NOMO-1 treated with DMSO at 0.1 percent for 48 hours (cell line): ENCODE data around the gene ARHGAP12.
"Not testable (repeated sequence)": the region's sequence is repeated elsewhere in the genome, so short reads cannot be mapped to it uniquely, and the experiment has no call there.

ENCODE experiments used
- DNase-seq: peaks from one replicate; lab custom pipeline; 2025; ENCODE audit not compliant: unreplicated experiment; lab: John Stamatoyannopoulos, UW

The ARHGAP12 gene

DNA sequence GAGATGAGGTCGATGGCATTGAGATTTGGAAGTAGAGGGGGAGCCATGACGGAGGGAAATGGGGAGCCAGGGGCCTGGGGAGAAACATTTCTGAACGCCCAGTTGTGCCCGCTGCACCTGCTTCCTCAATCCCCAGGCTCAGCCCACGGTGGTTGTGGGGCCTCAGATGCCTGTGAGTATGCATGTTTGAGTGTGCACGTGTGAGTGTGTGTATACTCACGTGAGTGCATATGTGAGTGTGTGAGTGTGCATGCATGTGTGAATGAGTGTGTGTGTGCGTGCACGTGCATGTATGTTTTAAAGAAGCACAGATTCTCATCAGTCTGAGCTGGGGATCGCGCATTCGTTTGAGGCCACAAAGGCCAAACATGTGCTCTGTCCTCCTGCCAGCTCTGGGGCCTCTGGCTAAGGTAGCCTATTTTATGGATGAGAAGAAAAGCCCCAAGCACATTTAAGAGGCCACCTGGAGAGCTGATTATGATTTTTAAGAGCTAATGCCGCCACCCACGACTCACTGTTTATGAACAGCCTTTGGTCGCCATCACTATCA, 154.8 kb downstream of the ARHGAP12 start:
- DNase-seq = no peak

GRCh38 chr10:31771331-31771831, 157.2 kb downstream of the ARHGAP12 start:
- no peak for DNase-seq

DNA sequence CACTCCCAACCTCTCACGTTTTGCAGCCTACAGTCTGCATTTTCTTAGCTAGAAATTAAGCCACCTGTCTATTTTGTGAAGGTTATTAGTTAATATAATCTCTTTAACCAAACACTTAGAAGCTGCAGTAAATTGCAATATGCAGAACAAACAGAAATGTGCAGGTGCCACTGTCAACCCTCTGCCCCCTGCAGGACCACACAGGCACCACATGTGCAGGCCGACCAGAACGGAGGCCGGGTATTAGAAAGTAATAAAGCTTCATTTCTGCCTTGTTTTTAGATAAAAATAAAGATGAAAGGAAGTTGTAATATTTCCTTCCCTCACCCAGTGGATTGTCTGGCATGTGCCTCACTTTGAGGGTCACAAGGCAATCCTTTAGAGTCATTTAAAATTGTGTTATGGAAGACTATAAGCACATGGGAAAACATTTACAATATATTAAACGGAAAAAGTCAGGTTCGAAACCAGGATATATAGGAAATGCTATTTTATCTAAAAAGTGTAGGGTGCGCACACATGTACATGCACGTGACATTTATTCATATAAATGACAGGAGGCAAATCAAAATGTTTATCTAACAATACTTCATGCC, 158.2 kb downstream of the ARHGAP12 start:
- peak; percentile 31 for DNase-seq

DNA sequence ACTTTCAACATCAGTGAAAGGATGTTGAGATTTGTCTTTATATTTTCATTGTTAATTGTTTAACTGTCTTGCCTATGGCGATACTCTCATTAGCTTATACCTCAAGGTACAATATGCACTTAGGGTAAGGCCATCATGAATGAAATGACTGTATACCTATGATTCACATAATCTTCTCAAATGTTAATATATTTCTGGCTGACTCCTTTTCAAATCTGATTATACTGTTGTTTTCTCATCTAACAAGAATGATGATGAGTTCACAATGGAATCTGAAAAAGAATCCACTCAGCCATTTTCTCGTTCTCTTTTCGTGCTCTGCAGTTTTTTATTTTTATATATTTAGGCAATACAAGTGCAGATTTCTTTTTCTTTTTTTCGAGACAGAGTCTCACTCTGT, 159.1 kb downstream of the ARHGAP12 start:
- no peak for DNase-seq

GRCh38 chr10:31768935-31769334, 159.7 kb downstream of the ARHGAP12 start:
- not testable (repeated sequence) for DNase-seq

- no peak for DNase-seq
Observed at GRCh38 chr10:31768467-31768866, 160.2 kb downstream of the ARHGAP12 start.

GRCh38 chr10:31765541-31765940, 163.1 kb downstream of the ARHGAP12 start:
- DNase-seq = no peak

DNA sequence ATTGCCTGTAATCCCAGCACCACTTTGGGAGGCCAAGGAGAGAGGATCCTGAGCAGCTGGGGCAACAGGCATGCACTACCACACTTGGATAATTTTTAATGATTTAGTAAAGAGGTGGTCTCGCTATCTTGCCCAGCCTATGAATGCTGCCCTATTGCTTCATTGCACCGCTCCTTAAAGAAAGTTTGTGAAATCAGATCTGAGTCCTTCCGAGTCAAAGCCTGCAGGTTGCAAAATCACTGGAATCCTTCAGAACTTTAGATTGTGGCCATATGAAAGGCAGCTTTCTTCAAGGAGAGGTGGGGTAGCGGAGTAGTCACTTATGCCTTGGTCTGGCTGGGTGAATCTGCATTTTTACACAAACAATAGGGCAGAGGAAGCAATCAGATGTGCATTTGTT, 166.3 kb downstream of the ARHGAP12 start:
- no peak for DNase-seq

DNA sequence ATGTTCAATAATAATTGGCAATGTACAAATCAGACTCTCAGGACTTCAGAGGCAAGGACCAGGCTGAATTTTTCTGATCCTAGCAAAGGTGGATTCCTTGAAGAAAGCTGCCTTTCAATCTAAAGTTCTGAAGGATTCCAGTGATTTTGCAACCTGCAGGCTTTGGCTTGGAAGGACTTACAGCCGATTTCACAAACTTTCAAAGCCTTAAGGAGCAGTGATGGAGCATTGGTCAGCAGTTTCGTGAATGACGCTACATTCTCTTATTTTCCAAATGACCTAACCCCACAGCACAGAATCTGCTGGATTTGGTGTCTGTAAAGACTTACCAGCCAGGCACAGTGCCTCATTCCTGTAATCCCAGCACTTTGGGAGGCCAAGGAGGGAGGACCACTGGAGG, 167.5 kb downstream of the ARHGAP12 start:
- no peak for DNase-seq

DNA sequence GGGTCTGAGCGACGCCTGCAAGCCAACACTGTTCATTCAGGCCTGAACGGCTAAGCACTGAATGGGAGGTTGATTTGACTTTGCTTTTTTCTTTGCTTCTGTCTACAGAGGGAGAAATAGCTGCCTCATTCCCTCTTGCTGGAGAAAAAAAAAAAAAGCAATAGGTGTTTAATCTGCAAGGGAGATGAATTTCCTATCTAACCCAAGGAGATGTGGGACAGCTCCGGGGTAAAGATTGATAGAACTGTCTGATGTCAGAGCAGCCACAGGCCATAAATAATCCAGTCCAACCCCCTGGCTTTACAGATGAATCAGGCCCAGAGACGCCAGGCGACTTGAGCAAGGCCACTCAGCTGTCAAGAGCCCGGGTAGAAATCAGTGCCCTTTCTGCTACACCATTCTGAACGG, 168.0 kb downstream of the ARHGAP12 start:
- DNase-seq = no peak

GRCh38 chr10:31759799-31760626, 168.6 kb downstream of the ARHGAP12 start:
- peak; percentile 99 for DNase-seq

DNA sequence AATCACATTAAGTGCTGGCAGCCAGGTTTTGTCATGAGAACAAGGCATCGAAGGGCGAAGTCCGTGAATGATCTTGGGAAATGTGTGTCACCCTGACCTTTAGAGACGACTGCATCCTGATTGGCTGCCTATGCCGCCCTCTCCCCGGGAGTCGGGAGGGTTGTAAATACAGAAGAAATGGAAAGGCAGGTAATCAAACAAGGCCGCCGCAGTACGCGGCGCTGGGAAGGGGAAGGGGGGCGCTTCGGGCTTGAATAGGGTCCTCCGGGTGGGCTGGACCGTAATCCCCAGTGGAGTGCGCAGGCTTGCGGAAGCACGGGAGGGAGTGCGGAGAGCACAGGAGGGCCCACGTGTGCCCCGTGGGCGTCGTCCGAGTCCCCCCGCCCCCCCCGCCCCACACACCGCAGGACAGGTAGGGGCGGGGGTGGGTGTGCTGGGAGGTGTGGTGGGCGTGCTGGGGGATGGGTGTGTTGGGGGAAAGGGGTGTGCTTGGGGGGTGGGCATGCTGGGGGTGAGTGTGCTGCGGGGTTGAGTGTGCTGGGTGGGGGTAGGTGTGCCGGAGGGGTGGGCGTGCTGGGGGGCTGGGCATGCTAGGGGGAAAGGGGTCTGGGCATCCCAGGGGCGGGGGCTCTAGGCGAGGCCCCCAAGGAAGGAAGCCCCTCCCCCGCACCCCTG, 169.4 kb downstream of the ARHGAP12 start:
- no peak for DNase-seq

DNA sequence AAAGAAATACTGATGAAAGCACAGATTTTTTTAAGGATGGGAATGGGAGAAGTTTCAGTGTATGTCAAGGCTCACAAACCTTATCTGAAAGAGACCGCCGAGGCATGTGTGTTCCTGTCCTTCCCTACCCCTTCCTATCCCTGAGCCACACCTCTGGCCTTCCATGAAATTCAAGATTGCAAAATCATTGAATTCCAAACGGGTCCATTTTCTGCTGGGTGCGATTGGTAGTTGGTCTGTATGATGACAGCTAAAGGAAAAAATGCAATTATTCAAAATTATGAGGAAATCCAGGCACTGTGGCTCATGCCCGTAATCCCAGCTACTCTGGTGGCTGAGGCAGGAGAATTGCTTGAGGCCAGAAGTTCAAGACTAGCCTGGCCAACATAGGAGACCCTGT, 170.1 kb downstream of the ARHGAP12 start:
- no peak for DNase-seq

GRCh38 chr10:31757831-31758230, 170.8 kb downstream of the ARHGAP12 start:
- no peak for DNase-seq

GRCh38 chr10:31757386-31757791, 171.2 kb downstream of the ARHGAP12 start:
- no peak for DNase-seq

GRCh38 chr10:31756729-31757110, 171.9 kb downstream of the ARHGAP12 start:
- DNase-seq = peak; percentile 43

DNA sequence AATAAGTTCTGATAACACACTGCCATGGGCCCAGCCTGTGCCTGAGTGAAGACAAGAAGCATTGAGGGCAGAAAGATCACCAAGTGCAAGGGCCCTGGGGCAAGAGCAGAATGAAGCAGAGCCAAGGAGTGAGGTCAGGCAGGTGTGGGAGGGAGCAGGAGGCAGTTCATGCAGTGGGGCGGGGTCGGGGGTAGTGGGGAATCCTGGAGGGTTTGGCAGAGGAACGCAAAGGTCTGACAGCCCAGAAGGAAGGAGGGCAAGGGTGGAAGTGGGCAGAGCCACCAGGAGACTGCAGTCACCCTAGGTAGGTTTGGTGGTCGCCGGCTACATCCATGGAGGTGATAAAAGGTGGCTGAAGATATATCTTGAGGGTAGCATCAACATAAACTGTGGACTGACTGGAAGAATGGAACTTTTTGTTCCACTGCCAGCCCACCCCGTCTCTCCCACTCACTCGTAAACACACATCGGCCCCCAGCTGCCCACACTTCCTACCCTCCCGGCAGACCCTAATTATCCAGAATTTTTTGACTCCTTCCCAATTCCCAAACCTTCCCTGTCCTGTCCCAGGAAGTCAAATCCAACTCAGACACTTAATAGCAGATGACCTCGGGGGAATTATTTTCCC, 172.4 kb downstream of the ARHGAP12 start:
- DNase-seq = no peak
